ENCODE data around the gene CLTB. TPM values are rescaled to one million over a fixed set of nuclear protein-coding genes. Genes with fewer than 3 reads are reported as not detected.

Gene CLTB
- total and polyA plus RNA-seq, 2 of the 8 experiments (the other 6 are each of a cell fraction or from before 2014, with no cell fraction given), result 25.9 to 34.9 TPM

DNA sequence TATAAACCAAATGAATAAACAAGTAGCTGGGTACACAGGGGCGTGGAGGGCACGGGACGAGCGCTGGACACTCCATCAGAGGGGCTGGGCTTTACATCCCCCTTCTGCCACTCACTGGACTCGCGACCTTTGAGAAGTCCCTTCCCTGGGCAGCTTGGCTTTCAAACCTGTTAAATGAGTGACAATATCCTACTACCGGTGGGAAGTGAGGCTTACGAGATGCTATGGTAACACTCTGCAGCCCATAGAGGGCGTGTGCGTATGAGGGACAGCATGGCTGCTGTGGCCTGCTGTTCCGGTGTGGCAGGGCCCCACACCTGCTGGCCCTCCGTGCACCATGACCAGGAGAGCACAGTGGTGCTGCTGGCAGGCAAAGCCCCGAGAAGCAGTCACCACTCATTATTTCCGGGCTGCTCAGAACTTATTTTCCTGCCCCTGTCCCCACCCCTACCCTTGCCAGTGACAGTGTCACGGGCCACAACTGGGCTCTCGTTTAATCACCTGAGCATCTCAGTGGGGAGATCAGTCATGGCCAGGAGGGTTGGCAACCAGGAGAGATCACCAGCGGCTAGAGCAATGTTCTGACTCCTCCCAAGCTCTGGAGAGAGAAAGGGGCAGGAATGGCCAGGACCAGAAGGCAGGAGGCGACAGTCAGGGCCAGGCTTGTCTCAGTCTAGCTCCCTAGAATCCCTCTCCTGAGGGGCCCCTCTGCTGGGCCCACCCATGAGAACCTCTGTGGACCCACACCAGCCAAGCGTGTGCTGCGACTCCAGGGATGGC lies 10.5 kb downstream of the CLTB start (continued):
- TF ChIP-seq HDAC2 (IDR thresholded peaks at IDR 0.05; ENCODE audit: borderline replicate concordance in 1 of 2, low read depth in 2 of 2, low read length in 2 of 2), result no peak
- no peak for TF ChIP-seq RFX5 (IDR thresholded peaks at IDR 0.05; ENCODE audit: borderline replicate concordance, low read depth, low read length)
- TF ChIP-seq, protein P1, sequence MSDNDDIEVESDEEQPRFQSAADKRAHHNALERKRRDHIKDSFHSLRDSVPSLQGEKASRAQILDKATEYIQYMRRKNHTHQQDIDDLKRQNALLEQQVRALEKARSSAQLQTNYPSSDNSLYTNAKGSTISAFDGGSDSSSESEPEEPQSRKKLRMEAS (IDR thresholded peaks at IDR 0.05), result peak; percentile 69
- TF ChIP-seq EGR1 (IDR thresholded peaks at IDR 0.05; ENCODE audit: borderline replicate concordance, low read depth, low read length), result no peak

All from H1 (cell line).